Cardiac fibroblast (primary cell): ENCODE results near the gene TKFC.

Source experiments
- DNase-seq, 2 donors: peaks; one replicate each; pipeline versions ENCODE4 v3.0.0 to v3.0.0-alpha.2; 2010; ENCODE audit warnings: low read depth in 2 of 2
- H3K4me3 ChIP-seq, 2 donors: replicated peaks in 1 of 2; 1 replicate in 1 of 2; 2 replicates in 1 of 2; pipeline ENCODE4 v1.5.1; 2011; ENCODE audit warnings: low read depth in 2 of 2, low read length in 2 of 2, mild to moderate bottlenecking in 2 of 2, moderate library complexity in 1 of 2
- TF ChIP-seq, protein P1 (sequence below): IDR thresholded peaks from one replicate; pipeline ENCODE4 v1.5.1; 2011; ENCODE audit warnings: low read depth, mild to moderate bottlenecking, low read length, inconsistent platforms

TKFC gene

DNA sequence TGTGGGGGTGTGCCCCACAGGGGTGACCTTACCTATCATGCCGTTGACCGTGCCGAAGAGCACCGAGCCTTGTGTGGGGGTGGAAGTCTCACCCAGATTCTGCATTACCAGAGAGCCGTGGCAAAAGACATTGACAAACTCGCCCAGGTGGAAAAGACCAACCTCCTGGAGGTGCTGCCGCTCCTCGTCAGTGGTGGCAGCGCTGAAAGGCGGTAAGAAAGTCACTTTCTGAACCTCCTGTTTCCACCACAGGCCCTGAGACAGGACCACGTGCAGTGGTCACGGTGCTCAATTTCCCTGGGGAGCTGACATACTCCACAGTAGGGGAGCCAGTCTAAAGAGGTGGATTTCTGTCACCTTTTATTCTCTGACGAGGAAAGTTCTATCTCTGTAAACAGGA, 30.5 kb upstream of the TKFC start:
- TF ChIP-seq, protein P1, sequence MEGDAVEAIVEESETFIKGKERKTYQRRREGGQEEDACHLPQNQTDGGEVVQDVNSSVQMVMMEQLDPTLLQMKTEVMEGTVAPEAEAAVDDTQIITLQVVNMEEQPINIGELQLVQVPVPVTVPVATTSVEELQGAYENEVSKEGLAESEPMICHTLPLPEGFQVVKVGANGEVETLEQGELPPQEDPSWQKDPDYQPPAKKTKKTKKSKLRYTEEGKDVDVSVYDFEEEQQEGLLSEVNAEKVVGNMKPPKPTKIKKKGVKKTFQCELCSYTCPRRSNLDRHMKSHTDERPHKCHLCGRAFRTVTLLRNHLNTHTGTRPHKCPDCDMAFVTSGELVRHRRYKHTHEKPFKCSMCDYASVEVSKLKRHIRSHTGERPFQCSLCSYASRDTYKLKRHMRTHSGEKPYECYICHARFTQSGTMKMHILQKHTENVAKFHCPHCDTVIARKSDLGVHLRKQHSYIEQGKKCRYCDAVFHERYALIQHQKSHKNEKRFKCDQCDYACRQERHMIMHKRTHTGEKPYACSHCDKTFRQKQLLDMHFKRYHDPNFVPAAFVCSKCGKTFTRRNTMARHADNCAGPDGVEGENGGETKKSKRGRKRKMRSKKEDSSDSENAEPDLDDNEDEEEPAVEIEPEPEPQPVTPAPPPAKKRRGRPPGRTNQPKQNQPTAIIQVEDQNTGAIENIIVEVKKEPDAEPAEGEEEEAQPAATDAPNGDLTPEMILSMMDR, result no peak
- no peak for DNase-seq

DNA sequence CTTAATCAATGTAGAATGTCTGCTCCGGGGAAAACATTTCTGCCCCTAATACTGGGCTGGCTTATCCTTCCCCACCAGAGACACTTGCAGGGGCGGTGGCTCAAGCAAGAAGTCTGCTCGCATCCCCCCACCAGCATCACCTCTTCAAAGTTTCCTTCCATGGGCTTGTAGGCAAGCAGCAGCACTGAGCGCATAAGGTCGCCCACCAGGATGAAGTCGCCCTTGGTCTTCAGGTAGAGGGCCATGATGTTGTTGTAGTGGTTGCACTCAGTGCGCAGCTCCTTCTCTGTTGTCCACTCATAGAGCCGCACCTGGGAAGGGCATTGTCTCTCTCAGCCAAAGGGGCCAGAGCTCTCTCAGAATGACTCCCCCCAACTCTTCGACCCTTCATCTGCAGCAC, 29.3 kb upstream of the TKFC start:
- no peak for DNase-seq
- H3K4me3 ChIP-seq, result no peak overlapping the region
- TF ChIP-seq, protein P1, result no peak

More for the DNA sequence above, 30.5 kb upstream of the TKFC start:
- H3K4me3 ChIP-seq, result no peak overlapping the region

DNA sequence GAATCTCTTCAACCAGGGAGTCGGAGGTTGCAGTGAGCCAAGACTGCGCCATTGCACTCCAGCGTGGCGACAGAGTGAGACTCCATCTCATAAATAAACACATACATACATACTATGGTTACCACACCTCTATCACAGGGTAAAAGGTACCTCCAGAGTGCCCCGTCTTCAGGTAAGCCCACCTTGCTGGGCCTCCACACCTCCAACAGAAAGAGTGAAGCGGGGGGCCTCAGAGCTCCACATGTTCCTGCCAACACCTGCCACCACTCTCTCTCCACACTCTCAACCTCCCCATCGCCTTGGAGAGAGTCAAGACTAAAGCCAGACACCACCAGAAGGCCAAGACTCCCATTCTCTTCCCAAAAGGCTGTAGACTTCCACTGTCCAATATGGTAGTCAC, 27.6 kb upstream of the TKFC start:
- TF ChIP-seq, protein P1, result no peak
- H3K4me3 ChIP-seq, result no peak overlapping the region
- no peak for DNase-seq

DNA sequence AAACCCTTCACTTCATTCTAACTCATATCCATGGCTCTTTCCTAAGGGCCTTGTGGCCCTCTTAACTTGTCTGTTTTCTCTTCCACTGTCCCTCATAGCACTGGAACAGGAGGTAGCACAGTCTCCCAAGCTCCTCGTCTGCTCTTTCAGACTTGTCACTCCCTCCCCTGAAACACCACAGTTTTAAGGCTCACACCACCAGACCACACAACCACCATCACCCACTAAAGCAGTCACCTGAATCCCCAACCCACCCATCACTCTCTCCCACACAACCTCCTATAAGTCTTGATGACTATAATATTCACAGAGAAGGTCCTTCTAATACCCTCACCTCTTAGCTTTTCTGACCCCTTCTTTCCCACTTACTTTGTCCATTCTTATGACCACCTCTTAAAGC, 26.8 kb upstream of the TKFC start:
- TF ChIP-seq, protein P1, result no peak
- no peak overlapping the region for H3K4me3 ChIP-seq
- no peak for DNase-seq

DNA sequence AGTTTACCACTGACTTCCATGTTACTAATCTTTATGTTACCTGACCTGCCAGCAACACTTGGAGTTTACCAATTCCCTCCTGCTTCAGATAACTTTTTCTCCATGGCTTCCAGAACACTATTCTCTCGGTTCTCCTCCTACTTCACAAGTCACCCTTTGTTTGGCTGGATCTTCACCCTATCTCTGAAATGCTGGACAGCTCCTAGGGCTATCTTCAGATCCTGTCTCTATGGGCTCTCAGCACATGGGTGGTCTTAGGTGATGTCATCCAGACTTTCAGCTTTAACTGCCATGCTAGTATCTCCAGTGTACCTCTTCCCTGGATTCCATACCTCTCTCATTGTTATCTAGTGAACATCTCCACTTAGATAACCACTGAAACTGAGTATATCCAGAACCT, 25.7 kb upstream of the TKFC start:
- no peak overlapping the region for H3K4me3 ChIP-seq
- TF ChIP-seq, protein P1, result no peak
- DNase-seq, result no peak

DNA sequence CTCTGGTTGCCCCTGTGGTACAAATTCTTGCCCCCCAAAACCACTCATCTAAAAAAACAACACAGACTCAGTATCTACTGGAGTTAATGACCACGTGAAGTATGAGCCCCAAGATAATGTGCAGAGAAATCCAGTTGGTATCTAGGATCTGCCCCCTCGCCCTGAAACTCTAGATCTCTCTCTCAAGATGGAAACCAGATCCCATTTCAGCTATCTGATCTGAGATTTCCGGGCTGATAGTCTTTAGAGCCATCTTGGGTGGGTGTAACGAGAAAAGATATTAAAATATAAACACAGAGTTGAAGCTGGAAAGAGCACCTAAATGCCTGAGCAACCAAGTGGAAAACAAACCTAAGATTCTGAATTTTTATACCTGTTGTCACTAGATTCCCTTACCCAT, 23.9 kb upstream of the TKFC start:
- TF ChIP-seq, protein P1, result no peak
- no peak for DNase-seq
- no peak overlapping the region for H3K4me3 ChIP-seq

DNA sequence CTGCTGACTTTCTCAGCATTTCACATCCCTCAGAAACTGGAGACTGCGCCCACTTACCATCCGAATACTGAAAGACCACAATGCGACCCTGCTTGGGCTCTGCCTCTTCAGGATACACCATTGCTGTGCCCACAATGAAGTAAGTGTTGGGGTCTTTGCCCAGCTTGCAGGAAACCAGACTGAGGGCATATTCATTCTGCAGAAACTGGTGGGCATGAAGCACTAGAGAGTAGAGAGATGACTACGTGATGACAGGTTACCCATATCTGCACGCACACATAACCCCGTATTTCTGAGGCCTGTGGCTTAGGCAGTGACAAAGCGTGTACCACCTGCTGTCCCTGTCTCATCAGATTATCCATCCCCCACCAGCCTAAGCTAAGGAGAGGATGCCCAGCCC, 23.3 kb upstream of the TKFC start:
- TF ChIP-seq, protein P1, result no peak
- DNase-seq, result no peak
- no peak overlapping the region for H3K4me3 ChIP-seq
